Measurements from ENCODE around the gene DDX17.

DNA sequence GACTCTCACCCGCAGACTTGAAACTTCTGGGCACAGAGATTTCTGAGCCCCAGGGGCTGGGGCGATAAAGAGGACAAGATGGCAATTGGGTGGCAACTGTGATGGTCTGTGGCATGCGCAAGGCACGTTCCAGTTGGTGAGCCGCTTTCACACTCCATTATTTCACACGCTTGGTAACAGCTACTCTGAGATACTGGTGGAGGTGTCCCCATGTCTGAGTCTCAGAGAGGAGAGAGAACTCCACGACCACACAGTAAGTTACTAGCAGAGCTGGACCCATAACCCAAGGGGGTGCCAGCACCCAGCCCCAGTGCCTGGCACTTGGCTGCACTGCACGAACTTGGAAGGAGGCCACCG is 45.1 kb downstream of the DDX17 start:
- TF ChIP-seq, protein P1, sequence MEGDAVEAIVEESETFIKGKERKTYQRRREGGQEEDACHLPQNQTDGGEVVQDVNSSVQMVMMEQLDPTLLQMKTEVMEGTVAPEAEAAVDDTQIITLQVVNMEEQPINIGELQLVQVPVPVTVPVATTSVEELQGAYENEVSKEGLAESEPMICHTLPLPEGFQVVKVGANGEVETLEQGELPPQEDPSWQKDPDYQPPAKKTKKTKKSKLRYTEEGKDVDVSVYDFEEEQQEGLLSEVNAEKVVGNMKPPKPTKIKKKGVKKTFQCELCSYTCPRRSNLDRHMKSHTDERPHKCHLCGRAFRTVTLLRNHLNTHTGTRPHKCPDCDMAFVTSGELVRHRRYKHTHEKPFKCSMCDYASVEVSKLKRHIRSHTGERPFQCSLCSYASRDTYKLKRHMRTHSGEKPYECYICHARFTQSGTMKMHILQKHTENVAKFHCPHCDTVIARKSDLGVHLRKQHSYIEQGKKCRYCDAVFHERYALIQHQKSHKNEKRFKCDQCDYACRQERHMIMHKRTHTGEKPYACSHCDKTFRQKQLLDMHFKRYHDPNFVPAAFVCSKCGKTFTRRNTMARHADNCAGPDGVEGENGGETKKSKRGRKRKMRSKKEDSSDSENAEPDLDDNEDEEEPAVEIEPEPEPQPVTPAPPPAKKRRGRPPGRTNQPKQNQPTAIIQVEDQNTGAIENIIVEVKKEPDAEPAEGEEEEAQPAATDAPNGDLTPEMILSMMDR (conservative IDR thresholded peaks at IDR 0.05; ENCODE audit: low read depth, low read length) = no peak
- no peak for TF ChIP-seq EZH2 (IDR thresholded peaks at IDR 0.05; ENCODE audit: borderline replicate concordance, low read depth, low read length, poor library complexity, severe bottlenecking)
